GM19372 (cell line): Measurements from ENCODE around the gene CCNT1.
"Not testable (repeated sequence)": the region's sequence is repeated elsewhere in the genome, so short reads cannot be mapped to it uniquely, and the experiment has no call there.

Experiments
- ATAC-seq: cut with Tn5 transposase; IDR thresholded peaks from one replicate; pipeline ENCODE4 v1.9.1; 2021; ENCODE audit warnings: mild to moderate bottlenecking, low read depth, moderate library complexity; ENCODE audit not compliant: unreplicated experiment

Gene CCNT1

DNA sequence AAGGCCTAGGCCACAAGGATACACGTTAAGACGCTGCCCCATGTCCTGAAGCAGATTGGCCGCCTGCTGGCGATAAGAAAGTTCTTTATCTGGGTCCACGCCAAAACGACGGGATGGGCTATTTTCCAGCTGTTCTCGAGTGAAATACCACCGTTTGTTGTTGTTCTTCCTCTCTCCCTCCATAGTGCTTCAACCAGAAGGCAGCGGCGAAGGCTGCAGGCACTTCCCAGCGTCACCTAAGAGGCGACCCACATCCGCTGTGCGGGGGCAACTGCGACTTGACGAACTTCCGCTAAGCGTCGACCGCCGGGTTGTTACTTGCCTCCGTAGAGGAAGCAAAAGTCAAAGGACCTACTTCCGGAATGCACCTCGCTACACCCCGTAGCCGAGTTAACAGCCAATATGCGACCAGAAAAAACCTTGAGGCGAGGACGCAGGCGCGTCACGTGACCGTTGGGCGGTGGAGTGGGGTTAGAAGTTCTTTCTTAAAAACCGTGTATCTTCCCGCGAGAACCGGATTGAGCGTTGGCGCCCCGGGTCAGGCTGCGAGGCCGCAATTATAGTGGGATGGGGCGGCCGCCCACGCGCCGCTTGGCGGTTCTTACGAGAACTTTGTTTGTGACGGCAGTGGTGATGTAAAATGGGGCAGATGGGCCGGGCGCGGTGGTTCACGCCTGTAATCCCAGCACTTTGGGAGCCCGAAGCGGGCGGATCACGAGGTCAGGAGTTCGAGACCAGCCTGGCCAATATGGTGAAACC is at the start of gene CCNT1:
CCNT1 (minus strand) TSS at position 215 of the 759 bp plus-strand sequence; CDS start at position 183, 32 bp downstream.
- ATAC-seq: peak; percentile 95

DNA sequence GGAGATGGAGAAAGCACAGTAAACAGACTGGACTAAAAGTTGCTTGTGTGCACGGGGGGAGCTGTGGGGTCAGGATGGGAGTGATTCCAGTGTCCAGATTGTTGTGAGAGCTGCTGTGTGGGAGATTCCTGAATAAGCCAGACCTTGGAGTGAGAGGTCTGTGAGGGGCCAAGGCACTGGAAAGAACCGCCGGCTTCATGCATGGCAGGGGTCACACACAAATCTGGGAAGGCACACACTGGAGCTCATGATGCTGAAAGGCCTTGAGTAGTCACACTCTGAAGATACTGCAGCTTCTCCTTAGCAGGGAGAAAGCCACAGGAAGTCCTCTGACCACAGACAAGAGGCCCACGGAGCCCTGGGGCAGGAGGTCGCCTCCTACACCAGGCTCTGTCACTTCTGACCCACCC is 49.3 kb upstream of the CCNT1 start:
- peak; percentile 72 for ATAC-seq

DNA sequence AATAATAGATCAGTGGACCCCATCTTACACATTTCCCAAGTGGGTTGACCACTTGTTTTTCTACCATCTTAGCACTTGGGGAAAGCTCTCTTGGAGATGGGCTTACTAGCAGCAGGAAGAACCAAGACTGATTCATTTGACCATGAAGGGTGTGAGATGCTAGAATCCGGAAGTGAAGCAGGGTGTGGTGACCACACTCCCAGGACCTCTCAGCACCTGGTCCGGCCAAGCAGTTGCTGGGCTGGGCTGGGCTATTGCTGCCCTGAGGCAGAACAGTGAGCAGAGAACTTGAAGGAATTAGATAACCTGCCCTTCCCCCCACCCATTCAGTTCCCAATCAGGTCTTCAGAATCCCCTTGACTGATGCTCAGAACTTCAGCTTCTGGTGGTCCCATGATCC is 48.0 kb upstream of the CCNT1 start:
- ATAC-seq: no peak

DNA sequence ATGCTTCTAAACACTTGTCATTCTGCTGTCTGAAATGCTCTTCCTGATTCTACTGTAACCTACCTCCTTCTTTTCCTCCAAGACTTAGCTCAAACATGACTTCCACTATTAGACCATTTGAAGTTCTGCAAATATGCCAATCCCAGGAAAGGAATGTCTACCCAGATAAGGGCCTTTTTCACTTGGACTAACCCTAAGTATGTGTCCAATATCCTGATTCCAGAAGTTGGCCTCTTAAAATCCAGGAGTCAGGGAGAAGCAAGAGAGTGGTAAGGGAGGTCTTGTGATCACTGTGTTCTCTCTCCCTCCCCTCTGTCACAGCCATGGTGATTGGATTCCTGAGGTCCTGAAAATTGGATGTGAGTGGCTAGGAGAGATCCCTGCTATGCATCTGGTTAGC is 42.2 kb upstream of the CCNT1 start:
- ATAC-seq: no peak

DNA sequence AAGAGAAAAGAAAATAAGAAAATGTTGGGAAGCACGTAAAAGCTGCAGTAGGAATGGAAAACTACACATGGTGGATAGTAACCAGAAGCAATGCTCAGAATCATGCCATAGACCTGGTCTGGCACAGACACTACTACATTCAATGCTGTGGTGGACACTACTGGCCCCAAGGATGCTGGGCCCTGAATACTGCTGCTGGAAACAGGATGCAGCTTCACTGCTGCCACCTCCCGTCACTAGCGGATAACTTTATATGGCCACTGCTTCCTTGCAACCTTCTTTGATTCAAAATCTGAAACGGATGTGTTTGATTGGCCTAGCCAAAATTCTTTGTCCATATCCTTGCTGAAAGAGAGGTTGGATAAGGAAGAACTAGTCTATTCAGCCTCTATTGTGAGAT is 41.7 kb upstream of the CCNT1 start:
- ATAC-seq: no peak

DNA sequence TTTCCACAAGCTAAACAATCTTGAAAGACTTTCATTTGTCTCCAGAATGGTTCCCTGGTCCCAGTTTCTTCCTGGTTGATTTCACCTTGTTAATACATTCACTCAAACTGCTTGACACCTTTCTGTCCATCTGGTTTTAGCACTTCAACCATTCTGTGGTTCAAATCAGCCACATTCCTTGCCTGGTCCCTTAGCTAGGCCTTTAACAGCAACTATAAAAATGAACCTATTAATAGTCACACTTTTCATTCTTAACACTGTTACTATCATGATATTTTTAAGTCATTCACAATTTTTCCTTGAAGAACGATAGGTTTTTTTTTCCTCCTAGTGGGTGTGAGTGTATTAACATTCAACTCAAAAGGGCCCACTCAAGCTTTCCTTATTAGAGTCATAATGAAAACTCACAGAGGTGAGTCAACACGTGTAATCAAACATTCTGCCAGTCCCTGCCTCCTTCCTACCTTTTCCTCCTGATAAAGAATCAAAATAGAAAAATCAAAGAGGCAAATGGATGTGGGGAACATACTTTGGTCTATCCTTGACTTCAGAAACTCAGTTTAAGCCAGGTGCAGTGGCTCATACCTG is 34.4 kb upstream of the CCNT1 start:
- no peak for ATAC-seq

DNA sequence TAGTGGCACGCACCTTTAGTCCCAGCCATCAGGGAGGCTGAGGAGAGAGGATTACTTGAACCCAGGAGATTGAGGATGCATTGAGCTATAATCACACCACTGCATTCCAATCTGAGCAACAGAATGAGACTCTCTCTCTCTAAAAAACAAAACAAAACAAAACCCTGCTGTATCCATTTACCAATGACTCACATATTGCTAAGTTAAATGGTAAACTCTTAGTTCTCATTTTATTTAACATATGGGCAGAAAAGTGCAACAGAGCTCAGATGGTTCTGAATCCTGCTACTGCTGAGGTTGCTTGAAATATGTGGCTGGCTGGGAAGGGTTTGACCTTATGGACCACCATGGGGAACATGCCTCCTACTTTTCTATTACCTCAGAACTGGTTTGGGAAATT is 33.7 kb upstream of the CCNT1 start:
- no peak for ATAC-seq

DNA sequence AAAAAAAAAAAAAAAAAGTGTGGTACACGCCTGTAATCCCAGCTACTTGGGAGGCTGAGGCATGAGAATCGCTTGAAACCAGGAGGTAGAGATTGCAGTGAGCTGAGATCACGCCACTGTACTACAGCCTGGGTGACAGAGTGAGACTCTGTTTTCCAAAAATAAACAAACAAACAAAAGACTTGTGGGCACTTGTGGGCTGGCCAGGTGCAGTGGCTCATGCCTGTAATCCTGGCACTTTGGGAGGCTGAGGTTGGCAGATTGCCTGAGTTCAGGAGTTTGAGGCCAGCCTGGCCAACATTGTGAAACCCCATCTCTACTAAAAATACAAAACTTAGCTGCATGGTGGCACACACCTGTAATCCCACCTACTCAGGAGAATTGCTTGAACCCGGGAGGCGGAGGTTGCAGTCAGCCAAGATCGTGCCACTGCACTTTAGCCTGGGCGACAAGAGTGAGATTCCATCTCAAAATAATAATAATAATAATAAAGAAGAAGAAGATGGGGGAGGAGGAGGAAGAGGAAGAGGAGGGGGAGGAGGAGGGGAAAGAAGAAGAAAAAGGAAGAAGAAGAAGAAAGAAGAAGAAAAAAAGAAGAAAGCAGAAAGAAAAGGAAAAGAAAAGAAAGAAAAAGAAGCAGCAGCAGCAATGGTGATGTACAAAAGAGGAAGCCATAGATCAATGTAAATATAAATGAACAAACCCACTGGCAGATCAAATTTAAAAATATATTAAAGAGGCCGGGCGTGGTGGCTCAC is 27.9 kb upstream of the CCNT1 start:
- ATAC-seq: no peak

DNA sequence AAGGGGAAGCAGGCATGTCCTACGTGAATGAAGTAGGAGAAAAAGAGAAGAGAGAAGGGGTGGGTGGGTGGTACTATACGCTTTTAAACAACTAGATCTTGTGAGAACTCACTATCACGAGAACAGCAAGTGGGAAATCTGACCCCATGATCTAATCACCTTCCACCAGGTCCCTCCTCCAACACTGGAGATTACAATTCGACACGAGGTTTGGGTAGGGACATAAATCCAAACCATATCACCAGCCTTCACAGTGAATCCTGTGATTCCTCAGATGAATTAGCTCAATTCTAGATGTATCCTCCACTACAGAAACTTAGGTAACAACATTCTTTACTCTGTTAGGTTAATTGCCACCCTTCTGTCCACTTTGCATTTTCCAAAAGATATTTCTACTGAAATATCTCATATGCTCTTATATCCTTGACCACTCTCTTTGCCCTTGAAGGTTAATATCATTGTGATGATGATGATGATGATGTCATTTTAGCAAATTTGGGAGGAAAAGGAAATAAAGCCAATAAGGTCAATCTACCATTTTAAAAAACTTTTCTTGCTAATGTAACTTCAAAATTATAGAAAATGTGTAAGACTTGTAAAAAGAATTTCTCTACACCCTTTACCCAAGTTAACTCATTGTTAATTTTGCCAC is 23.2 kb upstream of the CCNT1 start:
- no peak for ATAC-seq

DNA sequence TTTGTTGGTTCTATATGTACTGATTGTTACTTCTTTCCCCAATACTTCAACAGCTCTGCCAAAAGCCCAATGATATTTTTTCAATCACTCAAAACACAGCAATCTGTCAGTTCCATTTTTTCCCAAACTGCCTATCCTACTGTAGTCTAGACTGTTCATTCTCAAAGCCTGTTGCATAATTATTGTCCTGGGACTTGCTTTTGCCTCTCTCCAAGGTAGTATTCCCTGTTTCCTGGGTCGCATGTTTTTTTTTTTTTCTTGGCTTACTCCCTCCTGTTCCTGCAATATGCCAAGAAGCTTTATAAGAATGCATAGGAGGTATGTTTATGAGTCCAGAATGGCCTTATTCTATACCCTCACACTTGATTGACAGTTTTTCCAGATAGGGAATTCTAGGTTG is 19.9 kb upstream of the CCNT1 start:
- ATAC-seq: no peak

DNA sequence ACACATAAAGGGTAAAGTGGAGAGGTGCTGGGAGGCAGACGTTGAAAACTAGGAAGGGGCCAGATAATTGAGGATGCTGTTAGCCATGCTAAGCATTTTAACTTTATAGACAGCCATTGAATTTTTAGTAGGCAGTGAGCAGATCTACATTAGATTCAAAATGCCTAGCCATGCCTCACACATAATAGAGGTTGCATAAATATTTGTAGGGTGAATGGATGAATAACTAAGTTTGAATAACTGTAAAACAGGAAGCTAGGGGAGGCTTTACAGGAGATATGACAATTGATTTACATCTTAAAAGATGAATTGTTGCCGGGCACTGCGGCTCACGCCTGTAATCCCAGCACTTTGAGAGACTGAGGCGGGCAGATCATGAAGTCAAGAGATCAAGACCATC is 12.3 kb upstream of the CCNT1 start:
- no peak for ATAC-seq

DNA sequence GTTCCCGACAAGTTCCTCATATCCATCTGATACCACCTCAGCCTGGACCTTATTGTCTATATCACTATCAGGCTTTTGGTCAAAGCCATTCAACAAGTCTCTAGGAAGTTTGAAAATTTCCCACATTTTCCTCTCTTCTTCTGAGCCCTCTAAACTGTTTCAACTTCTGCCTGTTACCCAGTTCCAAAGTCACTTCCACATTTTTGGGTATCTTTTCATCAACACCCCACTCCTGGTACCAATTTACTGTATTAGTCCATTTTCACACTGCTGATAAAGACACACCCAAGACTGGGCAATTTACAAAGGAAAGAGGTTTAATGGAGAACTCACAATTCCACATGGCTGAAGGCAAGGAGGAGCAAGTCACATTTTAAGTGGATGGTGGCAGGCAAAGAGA is 4.2 kb upstream of the CCNT1 start:
- ATAC-seq: not testable (repeated sequence)

DNA sequence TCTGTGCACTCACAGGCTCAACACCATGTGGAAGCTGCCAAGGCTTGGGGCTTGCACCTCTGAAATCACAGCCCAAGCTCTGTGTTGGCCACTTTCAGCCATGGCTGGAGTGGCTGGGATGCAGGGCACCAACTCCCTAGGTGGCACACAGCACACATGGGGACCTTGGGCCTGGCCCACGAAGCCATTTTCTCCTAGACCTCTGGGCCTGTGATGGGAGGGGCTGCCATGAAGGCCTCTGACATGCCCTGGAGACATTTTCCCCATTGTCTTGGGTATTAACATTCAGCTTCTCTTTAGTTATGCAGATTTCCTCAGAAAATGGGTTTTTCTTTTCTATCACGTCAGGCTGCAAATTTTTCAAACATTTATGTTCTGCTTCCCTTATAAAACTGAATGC is 3.7 kb upstream of the CCNT1 start:
- not testable (repeated sequence) for ATAC-seq

DNA sequence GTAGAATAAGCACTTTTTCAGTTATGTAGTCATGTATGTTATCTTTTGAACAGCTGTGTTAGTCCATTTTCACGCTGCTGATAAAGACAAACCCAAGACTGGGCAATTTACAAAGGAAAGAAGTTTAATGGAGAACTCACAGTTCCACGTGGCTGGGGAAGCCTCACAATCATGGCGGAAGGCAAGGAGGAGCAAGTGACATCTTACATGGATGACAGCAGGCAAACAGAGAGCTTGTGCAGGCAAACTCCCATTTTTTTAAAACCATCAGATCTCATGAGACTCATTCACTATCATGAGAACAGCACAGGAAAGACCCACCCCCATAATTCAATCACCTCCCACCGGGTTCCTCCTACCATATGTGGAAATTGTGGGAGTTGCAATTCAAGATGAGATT is 2.5 kb upstream of the CCNT1 start:
- not testable (repeated sequence) for ATAC-seq

DNA sequence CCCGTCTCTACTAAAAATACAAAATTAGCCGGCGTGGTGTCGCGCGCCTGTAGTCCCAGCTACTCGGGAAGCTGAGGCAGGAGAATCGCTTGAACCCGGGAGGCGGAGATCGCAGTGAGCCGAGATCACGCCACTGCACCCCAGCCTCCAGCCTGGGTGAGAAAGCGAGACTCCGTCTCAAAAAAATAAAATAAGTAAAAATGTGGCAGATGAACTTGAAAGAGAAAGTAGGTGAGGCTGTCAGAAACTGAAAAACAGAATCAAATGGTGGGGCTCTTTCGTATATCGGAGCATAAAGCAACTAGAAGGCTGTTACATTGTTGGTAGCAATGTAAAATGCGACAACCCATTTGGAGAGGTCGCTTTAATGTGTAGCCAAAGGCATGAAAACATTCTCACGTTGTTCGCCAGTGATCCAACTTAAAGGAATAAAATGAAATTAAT is 767 bp upstream of the CCNT1 start:
- ATAC-seq: no peak

DNA sequence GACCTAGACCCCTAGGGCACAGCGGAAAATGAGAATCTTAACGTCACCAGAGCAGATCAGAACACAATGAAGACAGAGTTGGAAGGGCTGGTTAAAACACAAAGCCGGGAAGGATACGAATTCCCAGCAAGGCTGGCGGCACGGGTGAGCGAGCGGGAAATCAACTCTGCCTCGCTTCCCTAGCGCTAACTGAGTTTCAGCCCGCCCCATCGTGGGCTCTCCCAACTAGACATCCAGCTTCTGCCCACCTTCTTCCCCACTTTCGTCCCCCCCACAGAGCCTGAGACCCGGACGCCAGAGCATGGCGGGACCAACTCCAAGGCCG is 377 bp downstream of the CCNT1 start:
- ATAC-seq: no peak

DNA sequence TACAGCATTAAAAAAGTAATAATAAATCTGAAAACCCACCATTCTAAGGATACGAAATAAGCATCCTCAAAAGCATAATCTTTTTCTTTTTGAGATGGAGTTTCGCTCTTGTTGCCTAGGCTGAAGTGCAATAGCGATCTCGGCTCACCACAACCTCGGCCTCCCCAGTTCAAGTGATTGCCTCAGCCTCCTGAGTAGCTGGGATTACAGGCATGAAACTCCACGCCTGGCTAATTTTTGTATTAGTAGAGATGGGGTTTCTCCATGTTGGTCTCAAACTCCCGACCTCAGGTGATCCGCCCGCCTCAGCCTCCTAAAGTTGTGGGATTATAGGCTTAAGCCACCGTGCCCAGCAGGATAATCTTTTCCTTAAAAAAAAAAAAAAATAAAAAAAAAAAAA is 4.3 kb downstream of the CCNT1 start:
- no peak for ATAC-seq

DNA sequence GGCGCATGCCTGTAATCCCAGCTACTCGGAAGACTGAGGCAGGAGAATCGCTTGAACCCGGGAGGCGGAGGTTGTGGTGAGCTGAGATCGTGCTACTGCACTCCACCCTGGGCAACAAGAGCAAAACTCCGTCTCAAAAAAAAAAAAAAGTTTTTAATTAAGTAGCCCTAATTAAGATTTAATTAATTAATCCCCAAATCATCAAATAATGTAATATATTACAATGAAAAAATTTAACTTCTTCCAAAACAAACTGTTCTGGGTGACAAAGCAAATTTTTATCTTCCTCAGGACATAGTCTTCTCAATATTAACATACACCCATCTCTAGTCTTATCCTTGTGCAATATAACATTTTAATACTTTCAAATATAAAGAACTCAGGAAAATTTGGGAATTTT is 17.7 kb downstream of the CCNT1 start:
- ATAC-seq: not testable (repeated sequence)

DNA sequence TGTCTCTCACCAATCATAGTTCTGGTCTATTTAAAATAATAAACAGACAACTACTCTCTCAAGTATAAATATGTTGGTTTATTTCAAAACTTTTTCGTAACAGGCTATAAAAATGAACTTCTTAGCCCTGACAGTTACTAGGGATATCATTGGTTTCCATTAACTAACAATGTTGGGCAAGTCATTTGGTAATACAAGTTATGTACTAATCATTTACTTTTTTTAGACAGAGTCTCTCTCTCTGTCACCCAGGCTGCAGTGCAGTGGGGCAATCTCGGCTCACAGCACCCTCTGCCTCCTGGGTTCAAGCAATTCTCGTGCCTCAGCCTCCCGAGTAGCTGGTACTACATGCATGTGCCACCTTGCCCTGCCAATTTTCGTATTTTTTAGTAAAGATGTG is 19.9 kb downstream of the CCNT1 start:
- ATAC-seq: no peak

DNA sequence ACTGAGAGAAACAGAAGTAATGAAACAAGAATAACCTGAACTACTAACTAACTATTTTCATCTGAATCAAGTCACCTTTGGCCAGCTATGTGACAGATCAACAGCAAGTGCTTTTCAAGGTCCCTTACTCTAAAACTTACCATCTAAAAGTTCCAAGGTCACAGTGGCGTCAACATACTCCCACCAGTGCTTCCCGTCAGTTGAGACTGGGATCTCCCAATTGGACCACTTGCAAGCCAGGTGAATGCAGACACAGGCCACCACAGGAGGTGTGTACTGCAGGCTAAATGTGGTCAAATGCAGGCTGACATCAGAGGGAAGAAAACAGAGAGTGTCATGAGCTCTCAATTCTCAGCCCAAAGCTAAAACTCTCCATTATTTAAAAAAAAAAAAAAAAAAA is 20.6 kb downstream of the CCNT1 start:
- ATAC-seq: no peak

DNA sequence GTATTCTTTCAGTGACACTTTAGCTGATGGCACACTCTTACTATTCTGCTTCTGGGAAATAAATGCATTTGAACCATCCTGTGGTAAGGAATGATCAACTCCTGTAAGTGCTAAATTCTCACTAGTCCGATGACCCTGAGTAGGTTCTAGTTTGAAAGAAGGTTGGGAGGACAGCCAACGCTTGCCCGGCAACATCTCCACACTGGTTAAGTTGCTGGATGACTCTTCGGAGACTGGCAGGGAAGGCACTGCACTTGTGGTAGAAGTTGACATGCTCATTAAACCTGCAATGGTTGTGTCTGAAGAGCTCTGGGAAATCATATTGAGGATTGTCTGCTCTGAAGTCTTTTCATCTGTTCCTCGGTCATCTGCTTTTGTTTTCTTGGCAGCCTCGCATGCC is 22.5 kb downstream of the CCNT1 start:
- no peak for ATAC-seq
